RWPE2 (cell line): ENCODE data around the gene TNFRSF13B.

Source experiments
- ATAC-seq: fragments of 200-7000 bp; cut with Tn5 transposase; 3 replicates; pipeline ENCODE4 v1.9.1; 2021; ENCODE audit warnings: low read depth
- DNase-seq: peaks from one replicate; pipeline ENCODE4 v3.0.0-alpha.2; 2020; ENCODE audit warnings: low spot score
- H3K27ac ChIP-seq: fragments of 450-650 bp; 2 replicates; pipeline ENCODE4 v1.5.1; 2017; ENCODE audit warnings: mild to moderate bottlenecking; ENCODE audit not compliant: poor library complexity, severe bottlenecking
- H3K27me3 ChIP-seq: fragments of 250-450 bp; sonication (Bioruptor Pico); 2 replicates; pipeline ENCODE4 v1.5.1; 2021; ENCODE audit warnings: mild to moderate bottlenecking, moderate library complexity; ENCODE audit not compliant: insufficient read depth, poor library complexity, severe bottlenecking
- H3K36me3 ChIP-seq: fragments of 250-450 bp; sonication (Bioruptor Pico); 2 replicates; pipeline ENCODE4 v1.5.1; 2020; ENCODE audit warnings: low read depth, mild to moderate bottlenecking, moderate library complexity
- H3K4me1 ChIP-seq: fragments of 250-450 bp; sonication (Bioruptor Pico); 2 replicates; pipeline ENCODE4 v1.5.1; 2021; ENCODE audit warnings: mild to moderate bottlenecking, moderate library complexity; ENCODE audit not compliant: insufficient read depth, poor library complexity, severe bottlenecking
- H3K4me3 ChIP-seq: fragments of 250-450 bp; sonication (Bioruptor Pico); 2 replicates; pipeline ENCODE4 v1.5.1; 2021; ENCODE audit warnings: mild to moderate bottlenecking, moderate library complexity; ENCODE audit not compliant: severe bottlenecking
- H3K9me3 ChIP-seq: fragments of 250-450 bp; sonication (Bioruptor Pico); 2 replicates; pipeline ENCODE4 v1.5.1; 2021; ENCODE audit warnings: mild to moderate bottlenecking, moderate library complexity; ENCODE audit not compliant: severe bottlenecking
- TF ChIP-seq, protein P1 (sequence below): fragments of 450-650 bp; IDR thresholded peaks from one replicate; pipeline ENCODE4 v1.5.1; 2017; ENCODE audit warnings: mild to moderate bottlenecking, moderate library complexity; ENCODE audit not compliant: poor library complexity, severe bottlenecking

TNFRSF13B gene

DNA sequence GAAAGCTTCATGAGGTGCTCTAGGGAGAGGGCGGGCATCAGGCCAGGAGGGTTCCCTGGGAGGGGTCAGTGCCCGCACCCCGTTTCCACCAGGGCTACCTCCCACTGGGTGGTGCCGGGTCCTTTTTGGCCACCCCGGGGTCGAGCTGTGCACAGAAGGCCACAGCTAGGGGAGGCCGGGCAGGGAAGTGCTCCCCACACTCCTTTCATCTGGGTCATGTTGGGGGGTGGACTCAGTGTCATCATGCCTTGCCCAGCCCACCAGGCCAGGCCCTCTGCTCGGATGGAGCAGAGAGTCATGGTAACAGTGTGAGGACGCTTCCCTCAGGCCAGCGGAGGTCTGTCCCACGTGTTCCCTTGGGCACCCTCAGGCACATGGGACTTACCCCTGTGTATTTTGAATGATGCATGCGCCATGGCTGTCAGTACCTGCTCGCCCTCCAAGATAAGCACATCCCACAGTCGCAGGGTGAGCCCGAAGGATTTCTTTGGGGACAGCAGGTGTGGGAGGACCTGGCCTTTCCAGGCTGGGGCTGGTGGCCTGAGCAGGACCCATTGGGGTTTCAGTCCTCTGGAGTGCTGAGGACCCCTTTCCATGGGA, 46.4 kb downstream of the TNFRSF13B start:
- Histone ChIP-seq H3K27ac (no peak overlapping the region), H3K4me1 (no peaks in the 10 kb centered on the region), H3K27me3 (no peaks in the 10 kb centered on the region), H3K36me3 (no peaks in the 10 kb centered on the region), H3K4me3 (no peak overlapping the region), H3K9me3 (no peaks in the 10 kb centered on the region)
- DNase-seq = no peak
- TF ChIP-seq, protein P1, sequence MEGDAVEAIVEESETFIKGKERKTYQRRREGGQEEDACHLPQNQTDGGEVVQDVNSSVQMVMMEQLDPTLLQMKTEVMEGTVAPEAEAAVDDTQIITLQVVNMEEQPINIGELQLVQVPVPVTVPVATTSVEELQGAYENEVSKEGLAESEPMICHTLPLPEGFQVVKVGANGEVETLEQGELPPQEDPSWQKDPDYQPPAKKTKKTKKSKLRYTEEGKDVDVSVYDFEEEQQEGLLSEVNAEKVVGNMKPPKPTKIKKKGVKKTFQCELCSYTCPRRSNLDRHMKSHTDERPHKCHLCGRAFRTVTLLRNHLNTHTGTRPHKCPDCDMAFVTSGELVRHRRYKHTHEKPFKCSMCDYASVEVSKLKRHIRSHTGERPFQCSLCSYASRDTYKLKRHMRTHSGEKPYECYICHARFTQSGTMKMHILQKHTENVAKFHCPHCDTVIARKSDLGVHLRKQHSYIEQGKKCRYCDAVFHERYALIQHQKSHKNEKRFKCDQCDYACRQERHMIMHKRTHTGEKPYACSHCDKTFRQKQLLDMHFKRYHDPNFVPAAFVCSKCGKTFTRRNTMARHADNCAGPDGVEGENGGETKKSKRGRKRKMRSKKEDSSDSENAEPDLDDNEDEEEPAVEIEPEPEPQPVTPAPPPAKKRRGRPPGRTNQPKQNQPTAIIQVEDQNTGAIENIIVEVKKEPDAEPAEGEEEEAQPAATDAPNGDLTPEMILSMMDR = no peak
- ATAC-seq = no peak

DNA sequence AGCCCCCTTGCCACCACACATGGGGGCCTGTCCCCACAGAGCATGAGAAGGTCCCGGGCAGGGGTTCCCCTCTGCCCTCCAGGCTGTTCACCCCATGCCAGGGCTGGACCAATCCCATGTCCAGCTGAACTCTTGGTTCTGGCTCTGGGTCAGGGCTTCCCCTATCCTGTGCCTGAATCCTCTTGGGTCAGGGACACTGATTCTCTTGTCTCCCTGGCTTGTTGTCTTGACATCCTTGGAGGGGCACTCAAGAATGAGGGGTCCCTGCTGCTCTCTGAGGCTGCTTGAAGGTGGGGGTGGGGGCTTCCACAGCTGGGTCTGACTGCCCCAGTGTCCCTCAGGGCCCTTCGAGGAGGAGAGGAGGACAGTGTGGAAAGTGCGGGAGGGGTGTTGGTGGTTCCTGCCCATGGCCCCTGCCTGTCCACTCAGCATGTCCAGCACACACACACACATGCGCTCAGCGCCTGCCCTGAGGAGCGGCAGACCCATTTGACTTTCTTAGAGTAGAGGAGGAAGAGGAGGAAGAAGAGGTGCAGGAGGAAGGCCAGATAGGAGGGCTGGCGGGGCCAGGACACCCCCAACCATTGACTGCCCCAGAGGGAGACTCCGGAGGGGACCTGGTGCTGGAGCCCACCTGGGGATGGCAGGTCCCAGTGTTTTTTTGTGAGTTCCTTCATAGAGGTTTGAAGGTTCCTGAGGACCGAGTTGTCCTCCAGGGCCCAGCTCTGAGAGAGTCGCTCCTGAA, 47.0 kb downstream of the TNFRSF13B start:
- no peaks in the 10 kb centered on the region for H3K9me3 ChIP-seq
- no peaks in the 10 kb centered on the region for H3K27me3 ChIP-seq
- no peaks in the 10 kb centered on the region for H3K4me1 ChIP-seq
- H3K27ac ChIP-seq = no peak overlapping the region
- TF ChIP-seq, protein P1 = no peak
- ATAC-seq (no peak), DNase-seq (peak; percentile 34)
- no peak overlapping the region for H3K4me3 ChIP-seq
- H3K36me3 ChIP-seq = no peaks in the 10 kb centered on the region

DNA sequence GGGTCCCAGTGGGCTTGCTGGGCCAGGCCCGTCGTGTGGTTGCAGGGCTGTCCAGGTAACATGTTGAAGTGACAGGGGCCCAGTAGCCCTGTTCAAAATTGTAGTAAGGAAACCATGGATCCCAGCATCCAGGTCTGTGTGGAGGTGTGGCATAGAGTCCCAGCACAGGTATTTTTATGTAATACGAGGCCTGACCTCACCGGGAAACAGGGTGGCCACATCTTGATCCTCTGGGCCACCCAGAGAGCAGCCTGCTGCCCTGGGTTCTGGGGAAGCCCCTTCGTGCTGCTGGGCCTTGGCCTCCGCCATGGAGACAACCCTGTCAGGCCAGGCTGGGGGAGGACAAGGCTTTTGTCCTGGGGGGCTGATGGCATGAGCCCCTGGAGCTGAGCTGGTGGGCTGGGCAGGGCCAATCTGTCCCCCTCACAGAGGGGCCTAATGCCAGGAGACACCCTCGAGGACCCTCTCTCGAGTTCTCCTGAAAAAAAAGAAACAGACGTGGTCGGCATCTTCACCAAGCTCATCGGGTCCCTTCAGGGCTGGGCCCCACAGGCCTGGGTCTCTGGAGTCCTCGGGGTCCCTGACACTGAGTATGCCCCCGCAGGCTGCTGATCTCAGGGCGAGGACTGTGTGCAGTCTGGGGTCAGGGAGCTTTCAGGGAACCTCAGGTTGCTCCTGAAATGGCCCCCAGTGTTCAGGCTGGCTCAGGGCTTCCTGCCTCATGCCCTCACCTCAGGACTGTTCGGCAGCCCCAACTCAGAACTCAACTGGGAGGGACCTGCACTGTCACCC, 47.8 kb downstream of the TNFRSF13B start:
- Histone ChIP-seq H3K4me1 (no peaks in the 10 kb centered on the region), H3K27me3 (no peaks in the 10 kb centered on the region), H3K9me3 (no peaks in the 10 kb centered on the region), H3K27ac (no peak overlapping the region), H3K36me3 (no peaks in the 10 kb centered on the region), H3K4me3 (no peak overlapping the region)
- DNase-seq = peak; percentile 48
- ATAC-seq = no peak
- TF ChIP-seq, protein P1 = no peak

DNA sequence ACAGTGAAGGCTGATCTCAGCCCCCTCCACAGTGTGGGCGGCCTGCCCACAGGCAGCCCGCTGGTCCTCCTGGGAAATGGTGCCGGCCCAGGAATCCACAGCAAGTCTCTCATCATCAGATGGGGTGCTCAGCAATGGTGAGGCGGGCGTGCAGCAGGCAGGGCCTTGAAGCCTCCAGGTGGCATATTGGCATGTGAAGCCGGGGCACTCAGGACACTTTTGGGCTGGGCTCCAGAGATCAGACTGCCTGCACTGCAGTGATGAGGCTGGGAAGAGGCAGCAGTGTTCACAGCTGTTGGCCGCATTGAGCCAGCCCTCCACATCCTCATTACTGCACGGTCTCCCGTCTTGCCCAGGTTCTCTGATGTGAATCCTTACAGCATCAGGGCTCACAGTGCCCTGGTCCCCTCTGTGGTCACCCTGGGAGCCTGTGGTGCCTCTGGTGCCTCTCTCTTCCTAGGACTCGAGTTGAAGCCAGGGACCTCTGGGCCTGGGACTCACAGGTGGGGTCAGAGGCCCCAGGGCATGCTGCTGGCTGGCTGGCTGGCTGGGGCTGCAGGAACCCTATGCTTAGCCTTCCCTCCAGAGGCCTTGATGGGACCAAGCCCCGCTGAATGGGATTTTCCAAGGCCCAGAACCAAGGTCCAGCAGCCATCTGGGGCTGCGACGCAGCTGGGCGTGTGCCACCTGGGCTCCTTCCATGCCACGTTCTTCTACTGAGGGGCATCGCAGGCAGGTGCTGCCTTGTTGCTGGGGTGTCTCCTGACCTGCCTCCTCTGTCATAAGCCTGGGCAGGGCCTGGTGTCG, 48.6 kb downstream of the TNFRSF13B start:
- H3K36me3 ChIP-seq = no peaks in the 10 kb centered on the region

More for the DNA sequence above, 48.6 kb downstream of the TNFRSF13B start:
- DNase-seq (peak; percentile 45), ATAC-seq (no peak)
- Histone ChIP-seq H3K4me1 (no peaks in the 10 kb centered on the region), H3K9me3 (no peaks in the 10 kb centered on the region), H3K27ac (no peak overlapping the region), H3K4me3 (no peak overlapping the region), H3K27me3 (no peaks in the 10 kb centered on the region)
- TF ChIP-seq, protein P1 = no peak
